Measurements from ENCODE around the gene PJA1.

PJA1 gene

DNA sequence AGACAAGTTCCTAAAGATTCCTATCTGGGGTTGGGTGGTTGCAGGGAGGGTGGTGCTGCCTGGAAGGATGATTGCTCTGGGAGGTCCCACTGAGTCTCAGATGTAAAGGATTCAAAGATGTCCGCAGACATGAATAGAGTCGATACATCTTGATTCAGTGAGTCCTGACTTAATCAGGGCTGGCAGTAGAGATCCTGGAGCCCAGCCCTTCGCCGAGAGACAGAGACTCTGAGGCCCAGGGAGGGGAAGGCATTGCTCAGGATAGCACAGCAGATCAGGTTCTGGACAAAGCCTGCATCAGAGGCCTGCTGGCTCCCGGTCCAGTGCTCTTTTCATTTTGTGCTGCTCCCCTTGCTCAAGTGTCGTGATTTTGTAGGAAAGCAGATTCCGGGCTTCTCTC is 21.7 kb downstream of the PJA1 start:
- in situ Hi-C loops (cut with MboI; ENCODE audit: low sequenced_read_pairs), result no loop called here

DNA sequence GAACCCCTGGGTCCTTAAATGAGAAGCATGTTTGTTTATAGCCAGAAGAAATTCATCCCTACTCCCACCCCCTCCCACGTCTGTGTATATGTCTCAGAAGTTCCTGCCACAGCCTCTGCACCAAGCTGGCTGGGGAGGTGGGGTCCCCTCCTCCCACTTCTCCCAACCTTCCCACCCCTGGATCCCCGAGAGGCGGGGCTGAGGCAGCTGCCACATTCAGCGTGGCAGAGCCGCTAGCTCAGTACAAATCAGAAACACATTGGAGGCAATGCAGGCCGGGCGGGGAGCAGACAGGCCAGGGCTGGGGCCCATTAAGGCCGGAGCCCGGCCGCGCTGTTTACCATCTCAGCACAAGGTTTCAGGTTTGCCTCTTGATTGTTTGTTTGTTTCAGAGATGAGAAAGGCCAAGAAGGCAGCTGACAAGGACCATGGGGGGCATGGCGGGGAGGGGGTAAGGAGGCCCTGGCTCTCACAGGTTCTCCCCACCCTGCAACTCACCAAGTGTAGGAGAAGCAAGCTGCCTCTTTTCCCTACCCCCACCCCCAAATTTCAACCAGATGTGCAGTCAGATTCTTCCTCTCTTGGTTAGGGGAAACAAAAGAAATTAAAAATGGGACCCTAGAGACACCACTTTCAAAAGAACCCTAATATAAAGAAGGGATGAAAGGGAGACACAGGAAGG is 22.3 kb downstream of the PJA1 start:
- in situ Hi-C loops (cut with MboI; ENCODE audit: low sequenced_read_pairs), result no loop called here

DNA sequence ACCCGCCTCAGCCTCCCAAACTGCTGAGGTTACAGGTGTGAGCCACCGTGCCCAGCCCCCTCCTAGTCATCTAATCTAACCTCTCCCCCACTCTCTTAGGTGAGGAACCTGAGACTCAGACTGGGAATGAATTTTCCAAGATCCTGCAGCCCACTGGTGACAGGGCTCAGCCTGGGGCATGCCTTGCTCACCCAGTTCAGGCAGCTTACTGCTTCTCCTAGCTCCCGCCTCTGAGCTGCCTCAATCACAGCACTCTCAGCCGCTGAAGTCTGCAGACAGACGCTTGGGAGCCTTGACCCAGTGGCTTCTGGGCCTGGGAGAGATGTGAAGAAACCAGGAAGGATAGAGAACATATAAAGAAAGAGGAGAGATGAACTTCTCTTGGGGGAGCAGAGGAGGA is 24.4 kb downstream of the PJA1 start:
- in situ Hi-C loops (cut with MboI; ENCODE audit: low sequenced_read_pairs), result no loop called here

DNA sequence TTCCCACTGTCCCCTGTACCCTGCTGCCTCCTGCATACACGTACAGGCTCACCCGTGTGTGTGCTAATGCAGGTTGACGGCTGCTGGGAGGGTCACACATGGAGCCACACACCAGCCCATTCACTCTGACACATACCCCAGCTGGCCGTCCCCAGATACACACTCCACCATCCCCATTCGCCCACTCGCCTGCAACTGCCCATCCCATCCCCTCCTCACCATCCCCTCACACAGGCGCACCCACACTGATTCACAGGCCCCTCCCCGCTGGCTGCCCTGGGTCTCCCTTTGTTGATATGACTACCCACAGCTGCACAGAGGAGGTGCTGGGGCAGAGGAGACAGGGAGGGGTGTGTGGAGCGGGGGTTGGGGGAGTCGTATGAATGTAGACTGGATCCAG is 25.7 kb downstream of the PJA1 start:
- in situ Hi-C loops (cut with MboI; ENCODE audit: low sequenced_read_pairs), result no loop called here

DNA sequence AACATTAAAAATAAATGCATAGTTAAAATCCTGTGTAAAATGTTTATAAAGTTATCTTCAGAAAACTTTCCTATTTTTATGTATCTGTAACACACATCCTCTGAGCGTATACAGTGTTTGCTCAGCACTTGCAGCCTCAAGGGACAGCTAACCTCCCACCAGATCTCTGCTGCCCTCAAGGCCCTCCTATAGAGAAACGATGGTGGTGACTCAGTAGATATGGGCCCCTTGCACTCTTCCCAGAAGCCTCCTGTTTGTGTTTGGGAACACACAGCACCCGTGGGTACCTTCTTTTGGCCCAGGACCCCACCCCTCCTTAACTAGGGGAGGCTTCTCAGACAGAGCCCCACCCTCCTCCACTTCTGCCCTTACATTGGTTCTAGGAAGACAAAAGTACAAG is 26.7 kb downstream of the PJA1 start:
- in situ Hi-C loops (cut with MboI; ENCODE audit: low sequenced_read_pairs), result no loop called here

DNA sequence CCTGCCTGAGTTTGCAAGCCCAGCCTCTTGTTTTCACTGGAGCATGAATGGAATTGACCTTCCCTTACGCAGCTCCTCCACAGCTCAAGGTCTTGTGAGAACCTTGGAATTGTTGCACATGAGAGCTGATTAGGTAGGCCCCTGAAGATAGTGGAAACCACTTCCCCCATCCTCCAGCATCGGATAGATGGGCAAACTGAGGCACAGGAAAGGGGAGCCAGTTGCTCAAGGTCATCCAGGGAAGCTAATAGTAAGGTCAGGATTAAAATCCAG is 27.2 kb downstream of the PJA1 start:
- in situ Hi-C loops (cut with MboI; ENCODE audit: low sequenced_read_pairs), result no loop called here

DNA sequence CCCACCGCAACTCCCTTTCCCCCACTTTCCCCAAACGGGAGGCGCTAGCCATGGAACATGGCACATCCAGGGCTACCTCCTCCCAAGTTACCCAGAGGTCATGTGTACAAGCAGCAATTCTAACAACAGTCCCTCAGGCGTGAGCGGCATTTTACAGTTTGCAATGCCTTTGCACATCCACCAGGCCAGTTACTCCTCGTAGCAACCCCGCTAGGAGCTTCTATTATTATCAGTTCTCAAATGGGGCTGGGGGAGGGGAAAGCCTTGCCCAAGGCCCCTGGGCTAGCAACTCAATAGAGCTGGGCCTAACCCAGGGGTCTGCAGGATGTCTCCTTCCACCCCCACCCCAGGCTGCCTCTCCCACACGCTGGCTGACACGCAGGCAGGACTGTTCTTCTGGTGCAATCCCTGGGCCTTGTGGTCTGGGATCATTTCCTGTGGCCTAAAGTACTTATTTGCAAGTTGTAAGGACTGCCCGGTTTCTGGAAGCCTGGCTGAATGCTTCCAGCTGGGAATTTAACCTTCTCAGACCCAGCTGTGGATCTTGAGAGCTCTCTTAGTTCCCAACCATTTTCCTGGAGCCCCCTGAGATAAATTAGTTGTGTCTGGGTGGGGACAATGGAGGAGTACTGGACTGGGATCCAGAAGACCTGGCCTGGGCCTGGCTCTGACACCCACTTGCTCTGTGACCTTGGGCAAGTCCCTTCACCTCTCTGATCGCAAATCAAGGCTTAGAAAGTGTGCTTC is 27.7 kb downstream of the PJA1 start:
- in situ Hi-C loops (cut with MboI; ENCODE audit: low sequenced_read_pairs), result no loop called here

DNA sequence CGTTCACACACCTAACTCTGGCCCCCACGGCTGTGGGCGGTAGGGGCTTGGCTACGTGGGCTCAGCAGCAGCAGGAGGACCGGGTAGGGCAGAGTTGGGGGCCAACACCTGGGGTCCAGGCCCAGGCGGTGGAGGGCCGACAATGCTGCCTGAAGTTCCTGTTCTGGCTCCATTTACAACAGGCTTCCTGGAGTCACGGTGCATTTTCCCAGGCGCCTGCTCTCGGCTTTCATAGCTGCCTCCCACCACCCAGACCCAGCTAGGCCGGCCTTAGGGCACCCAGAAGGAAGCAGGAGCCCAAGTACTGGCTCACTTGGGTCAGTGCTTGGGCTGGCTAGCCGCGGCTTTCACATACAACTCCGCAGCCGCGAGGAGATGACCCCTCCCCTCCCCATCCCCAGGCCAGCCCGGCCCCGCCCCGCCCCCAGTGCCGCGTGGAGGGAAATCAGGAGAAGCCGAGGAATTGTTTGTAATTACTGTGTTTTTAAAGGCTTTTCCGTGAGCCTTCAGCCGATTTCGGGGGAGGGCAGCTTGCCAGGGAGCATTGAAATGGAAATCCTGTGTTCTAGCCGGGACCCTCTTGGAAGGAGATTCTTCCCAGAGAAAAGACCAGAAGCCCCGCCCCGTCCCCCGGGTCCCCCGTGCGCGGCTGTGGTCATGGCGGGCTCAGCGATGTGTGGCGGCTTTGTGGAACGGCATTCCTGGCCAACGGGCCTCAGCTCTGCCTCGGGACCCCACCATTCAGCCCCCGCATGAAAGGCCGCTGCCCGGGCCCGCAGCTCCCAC is 28.5 kb downstream of the PJA1 start:
- in situ Hi-C loops (cut with MboI; ENCODE audit: low sequenced_read_pairs), result no loop called here

DNA sequence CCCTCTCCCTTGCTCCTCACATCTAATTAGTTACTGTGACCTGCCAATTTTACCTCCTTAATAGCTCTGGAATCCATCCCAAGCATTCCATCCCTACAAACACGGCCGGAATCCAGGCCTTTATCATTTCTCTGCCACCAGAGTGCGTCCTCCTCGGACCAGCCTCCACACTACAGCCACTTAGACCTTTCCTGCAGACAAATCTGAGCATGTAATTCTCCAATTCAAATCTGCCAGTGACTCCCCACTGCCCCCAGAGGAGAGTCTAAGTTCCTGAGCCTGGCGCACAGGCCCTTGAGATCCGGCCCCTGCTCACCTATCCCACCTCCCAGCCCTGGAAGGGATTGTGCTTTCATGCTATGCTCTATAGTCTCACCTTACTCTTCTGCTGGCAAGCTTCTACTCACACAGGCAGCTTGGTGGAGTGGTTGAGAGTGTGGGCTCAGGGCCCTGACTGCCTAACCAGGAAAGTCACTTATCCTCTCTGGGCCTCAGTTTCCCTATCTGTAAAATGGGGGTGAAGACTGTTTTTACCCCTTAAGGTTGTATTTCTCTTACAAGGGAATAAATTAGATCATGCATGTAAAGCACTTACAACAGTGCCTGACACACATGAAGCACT is 31.2 kb downstream of the PJA1 start:
- in situ Hi-C loops (cut with MboI; ENCODE audit: low sequenced_read_pairs), result no loop called here

DNA sequence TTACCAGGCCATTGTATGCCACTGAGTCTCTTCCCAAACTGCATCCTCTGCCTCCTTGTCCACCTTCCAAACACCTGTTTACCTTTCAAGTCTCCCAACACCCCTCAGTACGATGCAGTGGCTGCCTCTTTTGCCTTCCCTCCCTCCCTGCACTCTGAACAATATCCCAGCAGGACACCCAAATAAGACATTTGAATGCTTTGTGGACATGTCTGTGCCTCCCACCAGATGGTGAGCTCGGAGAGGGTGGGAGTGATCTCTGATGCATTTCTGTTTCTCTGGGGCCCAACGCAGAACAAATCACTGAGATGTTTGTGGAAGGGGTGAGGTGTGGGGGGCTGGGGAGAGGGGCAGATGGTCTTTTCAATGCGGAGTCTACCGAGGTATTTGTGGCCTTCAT is 33.4 kb downstream of the PJA1 start:
- in situ Hi-C loops (cut with MboI; ENCODE audit: low sequenced_read_pairs), result no loop called here

DNA sequence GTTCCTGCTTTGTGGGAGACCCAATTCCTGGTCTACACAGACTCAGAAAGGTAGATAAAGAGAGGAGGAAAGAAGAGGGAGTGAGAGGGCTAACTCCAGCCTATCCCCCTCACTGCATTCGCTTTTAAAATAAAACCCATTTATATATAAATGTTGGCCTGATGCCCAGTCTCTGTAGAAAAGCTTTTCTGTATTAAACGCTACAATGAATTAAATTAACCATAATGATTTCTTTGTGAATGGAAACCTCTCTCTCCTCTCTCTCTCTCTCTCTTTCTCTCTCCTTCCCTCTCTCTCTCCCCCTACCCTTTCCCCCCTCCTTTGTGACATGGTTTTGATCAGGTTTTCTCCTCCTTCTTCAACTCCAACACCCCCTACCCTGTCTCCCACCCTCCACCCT is 34.8 kb downstream of the PJA1 start:
- in situ Hi-C loops (cut with MboI; ENCODE audit: low sequenced_read_pairs), result no loop called here

DNA sequence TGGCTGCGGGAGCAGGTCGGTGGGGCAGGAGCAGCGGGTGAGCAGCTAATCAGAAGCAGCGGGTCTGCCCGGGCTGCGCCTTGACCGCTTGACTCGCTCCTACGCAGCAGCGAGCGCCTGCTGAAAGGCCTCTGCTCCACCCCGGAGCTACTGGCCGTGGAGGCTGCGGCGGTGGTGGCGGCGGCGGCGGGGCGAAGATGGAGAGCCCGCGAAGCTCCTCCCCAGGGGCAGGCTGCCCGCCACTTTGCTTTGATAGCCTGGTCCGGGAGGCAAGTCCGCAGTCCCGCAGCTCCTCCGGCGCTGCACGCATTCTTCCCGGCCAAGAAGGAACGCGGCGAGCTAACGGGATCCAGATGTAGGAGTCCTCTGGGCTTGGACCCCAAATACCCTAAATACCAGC is 36.7 kb downstream of the PJA1 start:
- in situ Hi-C loops (cut with MboI; ENCODE audit: low sequenced_read_pairs), result no loop called here

DNA sequence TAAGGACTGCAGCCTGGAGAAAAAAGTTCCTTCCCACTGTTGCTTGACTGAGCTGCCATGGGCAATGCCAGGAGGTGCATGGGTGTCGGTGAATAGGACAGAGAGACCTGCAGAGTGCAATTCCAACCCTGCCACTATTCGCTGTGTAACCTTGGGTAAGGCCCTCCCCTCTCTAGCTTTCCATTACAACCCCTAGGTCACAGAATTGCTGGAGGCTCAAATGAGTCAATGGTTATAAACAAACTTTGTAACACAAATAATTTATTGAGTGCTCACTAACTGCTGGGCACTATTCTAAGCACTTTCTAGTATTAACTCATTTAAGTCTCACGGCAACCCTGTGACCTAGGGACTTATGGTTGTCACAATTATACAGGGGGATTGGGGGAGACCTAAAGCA is 37.8 kb downstream of the PJA1 start:
- in situ Hi-C loops (cut with MboI; ENCODE audit: low sequenced_read_pairs), result no loop called here

DNA sequence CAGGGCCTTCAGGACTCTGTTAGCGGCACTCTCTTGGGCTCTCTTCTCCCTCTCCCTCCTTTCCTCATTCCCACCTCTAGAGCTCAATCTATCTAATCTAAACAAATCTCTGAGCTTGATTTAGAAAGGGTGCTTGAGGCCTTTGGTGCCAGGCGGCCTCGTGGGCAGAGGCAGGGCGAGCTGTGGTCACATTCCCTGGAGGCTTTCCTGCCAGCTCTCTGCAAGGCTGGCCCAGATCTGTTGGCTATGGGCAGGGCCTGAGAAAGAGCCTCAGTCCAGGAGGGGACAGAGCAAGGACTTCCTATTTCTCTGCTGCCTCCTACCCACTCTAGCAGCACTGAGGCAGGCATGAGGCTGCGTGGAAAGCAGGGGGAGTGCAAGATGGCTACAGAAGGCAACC is 38.6 kb downstream of the PJA1 start:
- in situ Hi-C loops (cut with MboI; ENCODE audit: low sequenced_read_pairs), result no loop called here

DNA sequence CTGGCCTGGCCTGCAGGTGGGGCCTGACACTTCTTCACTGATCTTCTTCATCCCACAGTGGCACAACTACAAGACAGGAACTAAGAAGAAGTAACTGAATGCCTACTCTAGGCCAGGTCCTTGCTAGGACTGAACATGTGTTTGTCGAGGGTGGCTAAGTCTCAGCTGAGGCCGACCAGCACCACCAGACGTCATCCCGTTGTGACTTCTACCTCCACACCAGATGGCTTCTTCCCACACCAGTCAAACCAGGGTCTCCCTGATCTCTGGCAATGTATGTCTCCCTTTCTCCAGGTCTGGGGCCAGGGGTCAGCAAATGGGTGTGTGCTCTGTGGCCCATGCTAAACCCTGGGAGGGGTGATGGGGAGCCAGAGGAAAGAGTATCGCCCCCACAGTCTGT is 40.2 kb downstream of the PJA1 start:
- in situ Hi-C loops (cut with MboI; ENCODE audit: low sequenced_read_pairs), result no loop called here

DNA sequence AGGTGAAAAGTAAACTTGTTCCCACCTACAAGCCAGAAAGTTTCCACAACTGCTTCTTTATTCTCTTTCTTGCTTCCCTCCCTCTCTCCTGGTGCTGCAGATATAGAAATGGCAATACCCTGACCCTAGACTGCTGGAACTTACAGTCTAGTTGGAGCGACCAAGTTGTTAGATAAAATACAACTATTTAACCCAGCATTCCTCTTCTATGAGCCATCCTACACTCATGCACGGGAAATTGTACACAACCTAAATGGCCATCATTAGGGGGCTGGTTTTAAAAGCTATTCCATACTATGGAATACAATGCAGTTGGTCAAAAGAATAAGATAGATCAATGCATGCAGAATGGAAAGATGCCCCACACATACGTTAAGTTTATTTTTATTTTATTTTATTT is 41.1 kb downstream of the PJA1 start:
- in situ Hi-C loops (cut with MboI; ENCODE audit: low sequenced_read_pairs), result no loop called here

DNA sequence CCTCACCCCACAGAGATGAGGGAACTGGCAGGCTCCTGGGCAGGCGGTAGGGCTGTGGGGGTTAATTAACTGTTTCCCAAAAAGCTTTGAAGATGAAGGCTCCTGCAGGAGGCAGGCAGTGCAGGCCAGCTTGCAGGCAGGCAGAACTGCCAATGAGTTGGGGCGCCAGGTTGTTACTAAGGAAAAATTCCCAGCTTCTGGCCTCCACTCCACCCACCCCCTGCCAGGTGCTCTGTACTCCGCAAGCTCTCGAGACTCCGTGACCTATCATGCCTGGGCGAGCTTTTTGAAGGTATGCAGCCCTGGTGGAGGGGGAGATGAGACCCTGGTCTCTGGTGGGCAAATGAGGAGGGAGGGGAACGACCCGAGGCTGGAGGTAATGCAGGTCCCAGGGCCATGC is 41.8 kb downstream of the PJA1 start:
- in situ Hi-C loops (cut with MboI; ENCODE audit: low sequenced_read_pairs), result no loop called here

DNA sequence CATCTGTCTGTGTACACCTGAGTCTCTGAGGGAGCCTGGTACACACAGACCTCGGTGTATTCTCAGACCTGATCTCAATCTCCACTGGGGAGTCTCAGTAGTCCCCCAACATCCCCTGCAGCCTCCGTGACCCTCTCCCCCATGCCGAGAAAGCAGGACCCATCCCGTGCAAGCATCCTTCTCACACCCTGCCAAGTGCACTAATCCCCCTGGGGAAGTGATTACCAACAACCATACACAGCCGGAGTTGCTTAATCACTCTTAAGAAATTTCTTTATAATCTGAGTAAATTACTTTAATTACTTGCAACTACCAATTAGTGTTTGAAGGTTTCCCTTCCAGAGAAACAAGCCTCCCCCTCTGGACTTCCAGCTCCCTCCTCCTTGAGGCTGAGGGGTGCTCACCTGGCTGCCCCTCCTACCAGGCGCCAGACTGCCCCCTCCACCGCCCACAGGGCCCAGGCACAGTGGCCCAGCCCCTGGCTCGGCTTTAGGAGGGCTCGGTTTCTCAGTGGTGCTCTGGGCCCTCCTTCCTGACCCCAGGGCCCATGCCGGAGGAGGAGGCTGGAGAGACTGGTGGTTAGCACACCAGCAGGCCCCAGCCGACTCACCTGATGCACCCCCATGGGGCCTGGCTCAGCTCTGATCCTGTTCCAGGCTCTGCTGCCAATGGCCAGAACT is 43.8 kb downstream of the PJA1 start:
- in situ Hi-C loops (cut with MboI; ENCODE audit: low sequenced_read_pairs), result no loop called here

DNA sequence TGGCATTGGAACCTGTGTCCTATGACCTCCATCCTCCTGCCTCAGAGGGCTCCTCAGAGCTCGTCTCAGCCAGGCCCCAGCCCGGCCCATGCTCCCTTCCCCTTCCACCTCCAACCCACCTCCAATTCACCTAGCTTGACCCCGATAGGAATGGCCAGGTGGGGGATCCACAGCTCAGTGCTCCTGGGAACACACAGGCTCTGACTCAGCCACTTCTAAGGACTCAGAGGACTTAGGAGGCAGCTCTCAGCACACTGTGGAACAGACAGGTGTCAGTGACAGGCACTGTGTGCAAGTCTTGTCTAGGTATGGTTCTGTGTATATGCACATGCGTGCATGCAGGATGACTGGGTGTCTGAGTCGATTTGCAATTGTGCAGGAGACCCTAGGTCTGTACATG is 44.8 kb downstream of the PJA1 start:
- in situ Hi-C loops (cut with MboI; ENCODE audit: low sequenced_read_pairs), result no loop called here

DNA sequence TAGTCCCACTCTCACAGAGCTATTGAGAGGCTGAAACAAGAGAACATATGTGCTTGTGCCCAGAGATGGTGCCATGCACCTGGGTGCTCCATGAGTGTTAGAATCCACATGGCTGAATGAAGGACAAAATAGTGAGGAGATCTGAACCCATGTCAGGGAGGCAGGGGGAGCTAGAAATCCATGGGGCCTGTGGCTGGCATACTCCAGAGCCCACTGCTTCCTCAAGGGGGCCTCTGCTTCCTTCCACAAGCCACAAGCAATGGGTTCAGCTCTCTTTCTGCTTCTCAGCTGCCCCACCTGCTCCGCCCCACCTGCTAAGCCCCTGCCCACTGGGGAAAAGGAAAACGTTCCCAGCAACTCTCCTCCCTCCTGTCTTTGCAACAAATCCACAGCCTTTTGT is 46.1 kb downstream of the PJA1 start:
- in situ Hi-C loops (cut with MboI; ENCODE audit: low sequenced_read_pairs), result no loop called here

DNA sequence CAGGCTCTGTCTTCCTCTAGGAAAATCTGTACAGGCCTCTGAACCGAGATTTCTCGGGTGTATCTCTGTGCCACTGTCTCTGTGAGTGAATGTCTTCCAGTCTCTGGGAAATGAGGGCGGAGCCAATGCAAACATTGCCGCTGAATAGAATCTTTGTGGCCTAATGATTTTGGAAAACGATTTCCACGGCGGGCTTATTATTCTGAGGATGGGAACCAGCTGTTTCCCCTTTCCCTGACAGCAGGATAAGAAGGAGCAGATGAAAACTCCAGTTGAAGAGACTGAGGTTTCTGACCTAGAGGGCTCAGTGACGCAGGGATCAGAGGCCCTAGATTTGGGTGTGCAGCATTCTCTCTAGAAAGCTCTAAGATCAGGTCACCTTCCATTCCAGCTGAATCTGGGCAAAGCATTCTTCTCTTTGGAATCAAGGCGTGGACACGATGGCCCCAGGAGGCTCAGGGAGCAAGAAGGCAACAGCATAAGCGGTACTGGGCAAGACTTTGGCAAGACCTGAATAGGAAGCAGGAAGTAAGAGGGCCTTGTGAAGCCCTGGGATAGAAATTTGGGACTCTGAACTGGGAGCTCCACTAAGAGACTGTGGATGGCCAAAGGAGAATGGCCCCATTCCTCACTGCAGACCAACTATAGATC is 47.3 kb downstream of the PJA1 start:
- in situ Hi-C loops (cut with MboI; ENCODE audit: low sequenced_read_pairs), result no loop called here

Data from hTERT RPE-1 (cell line).